IMR-90 (cell line): ENCODE measurements around the gene HMGB2. TPM values are rescaled to one million over a fixed set of nuclear protein-coding genes. Genes with fewer than 3 reads are reported as not detected.

Experiments used
- ATAC-seq: fragments of 200-7000 bp; cut with Tn5 transposase; 2 replicates; pipeline ENCODE4 v1.9.1; 2020; ENCODE audit warnings: low read depth, mild to moderate bottlenecking, moderate library complexity
- BruUV-seq: library from RNA; stranded (reverse); fragments of 400-500 nt; replicated peaks from 2 replicates; lab custom pipeline; 2021; lab: Mats Ljungman, UMichigan
- CTCF ChIA-PET: fragments of 300-600 bp; formaldehyde crosslinking; extraction: SDS; loops from one replicate; lab custom pipeline; 2021; ENCODE audit warnings: antibody characterized with exemption; lab: Yijun Ruan, JAX
- POLR2A ChIA-PET: fragments of 300-600 bp; sonication (Branson Sonifier 250); formaldehyde crosslinking; loops from one replicate; lab custom pipeline; 2022; ENCODE audit warnings: antibody characterized with exemption; ENCODE audit not compliant: unreplicated experiment; lab: Charles Lee
- DNase-seq: peaks from one replicate; pipeline ENCODE4 v3.0.0; 2013
- H2AFZ ChIP-seq: replicated peaks from 2 replicates; pipeline ENCODE3; 2013; ENCODE audit warnings: low read length, mild to moderate bottlenecking; ENCODE audit not compliant: poor library complexity
- H2AK5ac ChIP-seq: 2 replicates; pipeline ENCODE4 v1.6.1; 2013; ENCODE audit warnings: low read depth, low read length, inconsistent platforms
- H2AK9ac ChIP-seq: replicated peaks from 2 replicates; pipeline ENCODE3; 2013; ENCODE audit warnings: mild to moderate bottlenecking, low read depth, low read length, moderate library complexity; ENCODE audit not compliant: poor library complexity
- H2BK120ac ChIP-seq: 2 replicates; pipeline ENCODE4 v1.6.1; 2013; ENCODE audit warnings: low read depth, low read length, inconsistent platforms
- H2BK15ac ChIP-seq: 3 replicates; pipeline ENCODE4 v1.6.1; 2013; ENCODE audit warnings: low read depth, low read length, inconsistent platforms
- H2BK20ac ChIP-seq: 2 replicates; pipeline ENCODE4 v1.6.1; 2013; ENCODE audit warnings: low read depth, mild to moderate bottlenecking, inconsistent platforms, low read length, moderate library complexity
- H2BK5ac ChIP-seq: 2 replicates; pipeline ENCODE4 v1.6.1; 2013; ENCODE audit warnings: mild to moderate bottlenecking, low read depth, low read length, inconsistent platforms; ENCODE audit not compliant: poor library complexity, severe bottlenecking
- H3K14ac ChIP-seq: replicated peaks from 2 replicates; pipeline ENCODE4 v1.6.1; 2013; ENCODE audit warnings: low read depth, low read length, inconsistent platforms
- H3K18ac ChIP-seq: 2 replicates; pipeline ENCODE4 v1.6.1; 2013; ENCODE audit warnings: low read depth, low read length, control low read depth
- H3K23ac ChIP-seq: 2 replicates; pipeline ENCODE4 v1.6.1; 2013; ENCODE audit warnings: low read depth, low read length, inconsistent platforms
- H3K27ac ChIP-seq: 2 replicates; pipeline ENCODE4 v1.5.1; 2013; ENCODE audit warnings: mild to moderate bottlenecking, control low read depth, low read length; ENCODE audit not compliant: insufficient read depth
- H3K27me3 ChIP-seq: 2 replicates; pipeline ENCODE4 v1.6.1; 2013; ENCODE audit warnings: low read length; ENCODE audit not compliant: control insufficient read depth, insufficient read depth
- H3K36me3 ChIP-seq: 2 replicates; pipeline ENCODE4 v1.6.1; 2013; ENCODE audit warnings: low read length, mixed read lengths; ENCODE audit not compliant: control insufficient read depth, insufficient read depth
- H3K4ac ChIP-seq: 2 replicates; pipeline ENCODE4 v1.6.1; 2013; ENCODE audit warnings: low read depth, low read length, inconsistent platforms
- H3K4me1 ChIP-seq: 2 replicates; pipeline ENCODE4 v1.6.1; 2013; ENCODE audit warnings: low read length, mixed read lengths; ENCODE audit not compliant: control insufficient read depth, insufficient read depth
- H3K4me2 ChIP-seq: 2 replicates; pipeline ENCODE4 v1.6.1; 2013; ENCODE audit warnings: low read depth, mild to moderate bottlenecking, control low read depth, low read length, moderate library complexity
- H3K4me3 ChIP-seq: 2 replicates; pipeline ENCODE4 v1.5.1; 2013; ENCODE audit warnings: low read depth, mild to moderate bottlenecking, control low read depth, low read length, moderate library complexity; ENCODE audit not compliant: insufficient read depth
- H3K56ac ChIP-seq: 2 replicates; pipeline ENCODE4 v1.6.1; 2013; ENCODE audit warnings: low read length, inconsistent platforms; ENCODE audit not compliant: insufficient read depth; ENCODE audit errors: extremely low read depth
- H3K79me1 ChIP-seq, 2 experiments: 2 replicates each; pipeline ENCODE4 v1.6.1; 2013; ENCODE audit warnings: low read length in 2 of 2, inconsistent platforms in 1 of 2, low read depth in 1 of 2
- H3K9ac ChIP-seq: 2 replicates; pipeline ENCODE4 v1.6.1; 2013; ENCODE audit warnings: low read depth, low read length, control low read depth
- H3K9me1 ChIP-seq: 2 replicates; pipeline ENCODE4 v1.6.1; 2013; ENCODE audit warnings: low read length, inconsistent platforms; ENCODE audit not compliant: insufficient read depth
- H3K9me3 ChIP-seq: 2 replicates; pipeline ENCODE4 v1.6.1; 2013; ENCODE audit warnings: low read length; ENCODE audit not compliant: control insufficient read depth, insufficient read depth
- H4K20me1 ChIP-seq: 2 replicates; pipeline ENCODE4 v1.6.1; 2013; ENCODE audit warnings: low read length, inconsistent platforms; ENCODE audit not compliant: insufficient read depth
- H4K5ac ChIP-seq: 2 replicates; pipeline ENCODE4 v1.6.1; 2013; ENCODE audit warnings: mild to moderate bottlenecking, low read depth, low read length, control low read depth
- H4K8ac ChIP-seq, 2 experiments: 2 replicates each; pipeline ENCODE4 v1.6.1; 2013; ENCODE audit warnings: low read depth in 2 of 2, low read length in 2 of 2, control low read depth in 1 of 2, inconsistent platforms in 1 of 2
- H4K91ac ChIP-seq: 2 replicates; pipeline ENCODE4 v1.6.1; 2013; ENCODE audit warnings: low read depth, low read length, inconsistent platforms; ENCODE audit not compliant: insufficient read depth
- BHLHE40 ChIP-seq: fragments of 150-350 bp; IDR thresholded peaks from 2 replicates; pipeline ENCODE4 v1.6.1; 2016; ENCODE audit warnings: mild to moderate bottlenecking, low read depth, low read length
- CEBPB ChIP-seq: IDR thresholded peaks from 2 replicates; pipeline ENCODE4 v1.6.1; 2012; ENCODE audit warnings: low read depth, low read length, improper control_type of control experiment
- CHD1 ChIP-seq: IDR thresholded peaks from 2 replicates; pipeline ENCODE4 v1.6.1; 2012; ENCODE audit warnings: low read depth, low read length, improper control_type of control experiment
- CTCF ChIP-seq: conservative IDR thresholded peaks from 2 replicates; pipeline ENCODE4 v1.5.1; 2012; ENCODE audit warnings: mild to moderate bottlenecking, low read depth, low read length, improper control_type of control experiment
- ELK1 ChIP-seq: fragments of 150-350 bp; IDR thresholded peaks from 2 replicates; pipeline ENCODE4 v1.6.1; 2016; ENCODE audit warnings: low read depth, mild to moderate bottlenecking, low read length, moderate library complexity, borderline replicate concordance
- FOS ChIP-seq: fragments of 150-350 bp; IDR thresholded peaks from 2 replicates; pipeline ENCODE4 v1.6.1; 2016; ENCODE audit warnings: low read depth, low read length
- MAFK ChIP-seq: IDR thresholded peaks from 2 replicates; pipeline ENCODE4 v1.6.1; 2012; ENCODE audit warnings: low read depth, low read length, improper control_type of control experiment
- MAZ ChIP-seq: IDR thresholded peaks from 2 replicates; pipeline ENCODE4 v1.6.1; 2012; ENCODE audit warnings: low read depth, mild to moderate bottlenecking, low read length, improper control_type of control experiment, moderate library complexity, borderline replicate concordance
- MXI1 ChIP-seq: IDR thresholded peaks from 2 replicates; pipeline ENCODE4 v1.6.1; 2012; ENCODE audit warnings: low read depth, mild to moderate bottlenecking, low read length, moderate library complexity, borderline replicate concordance
- NFE2L2 ChIP-seq: fragments of 150-350 bp; IDR thresholded peaks from 2 replicates; pipeline ENCODE4 v1.6.1; 2016; ENCODE audit warnings: low read depth, mild to moderate bottlenecking, low read length
- POLR2A ChIP-seq: IDR thresholded peaks from 2 replicates; pipeline ENCODE4 v1.6.1; 2012; ENCODE audit warnings: mild to moderate bottlenecking, low read depth, low read length
- RAD21 ChIP-seq: IDR thresholded peaks from 2 replicates; pipeline ENCODE4 v1.6.1; 2012; ENCODE audit warnings: low read length, improper control_type of control experiment
- RCOR1 ChIP-seq: IDR thresholded peaks from 2 replicates; pipeline ENCODE4 v1.6.1; 2012; ENCODE audit warnings: mild to moderate bottlenecking, low read length, improper control_type of control experiment; ENCODE audit not compliant: insufficient replicate concordance
- RFX5 ChIP-seq: IDR thresholded peaks from 2 replicates; pipeline ENCODE4 v1.8.0; 2012; ENCODE audit warnings: low read depth, mild to moderate bottlenecking, low read length, moderate library complexity
- SMC3 ChIP-seq: fragments of 150-350 bp; IDR thresholded peaks from 2 replicates; pipeline ENCODE4 v1.6.1; 2016; ENCODE audit warnings: low read depth, mild to moderate bottlenecking, antibody characterized with exemption, low read length, moderate library complexity
- USF2 ChIP-seq: fragments of 150-350 bp; IDR thresholded peaks from 2 replicates; pipeline ENCODE4 v1.6.1; 2017; ENCODE audit warnings: mild to moderate bottlenecking, antibody characterized with exemption, low read length, low read depth
- WGBS, 2 experiments: methylation state at CpG; one replicate each; pipeline versions ENCODE4 v1.1.5 to v1.1.7; 2013; ENCODE audit warnings: missing lambda C conversion rate in 2 of 2; ENCODE audit not compliant: insufficient read length in 1 of 2; ENCODE audit errors: extremely low coverage in 2 of 2; 5-methylcytosine and 5-hydroxymethylcytosine counted together
- dilution Hi-C: fragments of 300-500 bp; cut with HindIII; formaldehyde crosslinking; loops from one replicate; pipeline ENCODE4 v1.14.3; 2018; ENCODE audit warnings: low sequenced_read_pairs; ENCODE audit not compliant: unreplicated experiment
- in situ Hi-C: fragments of 300-500 bp; cut with MboI; formaldehyde crosslinking; loops from 3 replicates; pipeline ENCODE4 v1.14.3; 2019; ENCODE audit warnings: low sequenced_read_pairs, inconsistent platforms, mixed read lengths
- intact Hi-C: fragments of 100-400 bp; cut with micrococcal nuclease; formaldehyde crosslinking; loops from 2 replicates; pipeline ENCODE4 v1.10.0; 2022
- polyA plus RNA-seq, 3 experiments: library from polyadenylated mRNA; depleted of rRNA; stranded (reverse); fragments of >200 nt; gene quantifications; 2 replicates each; pipeline ENCODE4 v1.2.3, GENCODE V29; 2012; ENCODE audit warnings: low replicate concordance in 1 of 3
- total RNA-seq: library from RNA; depleted of rRNA; stranded (reverse); fragments of >200 nt; gene quantifications from 2 replicates; pipeline ENCODE4 v1.2.3, GENCODE V29; 2012

Gene HMGB2
- total and polyA plus RNA-seq, 2 of the 4 experiments (the other 2 are of a cell fraction) = 49.3 to 106 TPM

GRCh38 chr4:173317004-173317403 is 17.2 kb downstream of the HMGB2 start:
- Histone ChIP-seq H3K27ac (no peak overlapping the region), H3K23ac (no peak overlapping the region), H3K9me3 (no peaks in the 10 kb centered on the region), H2BK120ac (no peak overlapping the region), H3K18ac (no peak overlapping the region), H3K9me1 (no peaks in the 10 kb centered on the region), H2AK9ac (no peak overlapping the region), H4K20me1 (no peaks in the 10 kb centered on the region), H2BK5ac (no peak overlapping the region), H3K56ac (no peak overlapping the region), H3K4me3 (no peak overlapping the region), H3K4me1 (no peaks in the 10 kb centered on the region), H3K79me1 (no peaks in the 10 kb centered on the region), H3K36me3 (0 out of 2 replicates have a peak, but pooled peaks cover 1% of the 10 kb centered on the region), H3K4ac (no peak overlapping the region), H2BK15ac (no peak overlapping the region), H3K9ac (no peak overlapping the region), H3K27me3 (no peaks in the 10 kb centered on the region), H3K14ac (no peak overlapping the region), H2BK20ac (no peak overlapping the region), H3K4me2 (no peak overlapping the region), H4K5ac (no peak overlapping the region), H4K91ac (no peak overlapping the region), H2AFZ (no peak overlapping the region), H2AK5ac (no peak overlapping the region), H4K8ac (no peak overlapping the region)
- TF ChIP-seq MAZ (no peak), BHLHE40 (no peak), ELK1 (no peak), RFX5 (no peak), MAFK (no peak), CTCF (no peak), CEBPB (no peak), NFE2L2 (no peak), CHD1 (no peak), RCOR1 (no peak), RAD21 (no peak), USF2 (no peak), MXI1 (no peak), SMC3 (no peak), FOS (no peak), POLR2A (no peak)
- dilution Hi-C loops (no loop called here), intact Hi-C loops (no loop called here), in situ Hi-C loops (loop anchor here (5.0 to 10.0 kb wide), 2 partner anchors 95 to 178 kb away; no protein-coding TSS in a partner anchor)
- POLR2A ChIA-PET = no interaction called here
- no TSS peak for BruUV-seq
- CTCF ChIA-PET = interaction anchor here (0.6 to 1.8 kb wide), 2 partner anchors 15 to 29 kb away, joined by 3 to 5 read pairs; no protein-coding TSS in a partner anchor
- ATAC-seq (no peak), DNase-seq (no peak)
- no CpG with 5 or more reads among the region's 3 CpGs for WGBS, 2 experiments
